Dermis microvascular lymphatic vessel endothelial cell (primary cell): ENCODE measurements around the gene SLC35F3. TPM values are rescaled to one million over a fixed set of nuclear protein-coding genes. Genes with fewer than 3 reads are reported as not detected.
"Not testable (repeated sequence)": the region's sequence is repeated elsewhere in the genome, so short reads cannot be mapped to it uniquely, and the experiment has no call there.

Experiments
- DNase-seq, 2 donors: peaks; one replicate each; pipeline versions ENCODE4 v3.0.0 to v3.0.0-alpha.2; 2010; ENCODE audit warnings: low read depth in 2 of 2
- total RNA-seq: library from RNA; depleted of rRNA; stranded (reverse); fragments of >200 nt; gene quantifications from 2 replicates; pipeline ENCODE4 v1.2.1, GENCODE V29; 2014

SLC35F3 gene
- total RNA-seq, 1 donor from 2014 or later, result not detected

DNA sequence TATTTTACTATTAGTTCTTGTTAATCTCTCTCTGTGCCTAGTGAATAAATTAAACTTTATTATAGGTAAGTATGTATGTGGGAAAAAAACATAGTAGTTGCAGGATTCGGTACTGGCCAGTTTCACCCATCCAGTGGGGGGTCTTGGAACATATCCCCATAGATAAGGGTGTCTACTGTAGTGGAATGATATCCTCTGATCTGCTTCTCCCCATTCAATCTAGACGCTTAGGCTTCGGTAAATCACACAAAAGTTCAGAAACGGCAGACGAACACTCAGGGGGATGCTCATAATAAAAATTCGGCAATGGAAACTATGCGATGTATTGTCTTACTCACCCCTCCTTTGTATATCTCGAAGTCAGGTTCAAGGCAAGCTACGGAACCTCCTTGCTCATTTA lies 235.9 kb downstream of the SLC35F3 start:
- no peak for DNase-seq

DNA sequence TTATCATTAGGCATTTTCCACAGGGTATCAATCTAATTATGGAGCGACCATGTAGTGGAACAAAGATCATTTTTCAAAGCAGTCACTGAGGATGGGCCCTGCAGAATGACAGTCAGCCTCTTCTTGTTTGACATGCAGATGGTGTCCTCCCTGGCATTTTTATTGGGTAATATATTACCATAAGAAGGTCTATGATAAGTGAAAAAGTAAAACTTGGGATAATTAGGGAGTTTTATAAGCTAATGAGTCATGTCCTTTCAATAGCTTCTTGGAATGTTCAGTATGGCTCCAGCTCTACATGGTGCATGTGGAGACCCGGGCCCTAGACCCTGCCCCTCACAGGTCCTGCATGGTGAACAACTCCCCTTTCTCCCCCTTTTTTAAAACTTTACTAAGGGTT lies 236.5 kb downstream of the SLC35F3 start:
- DNase-seq, result no peak

DNA sequence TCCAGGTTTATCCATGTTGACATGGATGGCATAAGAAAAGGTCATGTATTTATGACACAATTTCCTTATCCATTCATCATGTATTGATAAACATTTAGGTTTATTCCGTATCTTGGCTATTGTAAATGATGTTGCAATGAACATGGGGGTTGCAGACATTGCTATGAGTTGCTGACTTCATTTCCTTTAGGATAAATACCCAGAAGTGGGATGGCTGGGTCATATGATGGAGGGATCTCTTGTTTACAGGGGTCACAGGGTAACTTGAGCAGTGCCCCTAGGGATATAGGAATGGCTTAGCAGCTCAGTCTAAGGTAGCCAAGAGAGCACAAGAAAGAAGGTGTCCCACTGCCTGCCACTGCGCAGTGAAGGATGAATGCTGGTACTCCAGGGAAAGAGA lies 239.2 kb downstream of the SLC35F3 start:
- DNase-seq, result no peak

DNA sequence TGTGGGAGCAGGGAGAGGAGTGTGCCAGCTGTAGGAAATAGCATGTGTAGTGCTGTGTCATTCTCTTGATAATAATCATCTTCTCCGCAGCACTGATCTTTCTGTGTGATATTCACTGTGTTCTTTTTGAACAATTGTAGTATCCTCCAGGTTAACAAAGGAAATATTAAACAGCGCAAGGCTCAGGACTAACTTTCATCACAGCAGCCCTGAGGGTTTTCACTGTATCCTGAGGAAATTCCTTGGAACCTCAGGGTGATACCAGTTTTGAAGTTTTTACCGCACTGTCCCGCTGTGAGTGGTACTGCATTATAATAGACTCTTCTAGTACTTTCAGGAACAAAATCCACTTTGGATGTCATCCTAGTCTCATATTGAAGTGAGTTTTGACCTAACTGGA lies 240.4 kb downstream of the SLC35F3 start:
- DNase-seq, result peak in 1 of 2 donors; percentile 2

DNA sequence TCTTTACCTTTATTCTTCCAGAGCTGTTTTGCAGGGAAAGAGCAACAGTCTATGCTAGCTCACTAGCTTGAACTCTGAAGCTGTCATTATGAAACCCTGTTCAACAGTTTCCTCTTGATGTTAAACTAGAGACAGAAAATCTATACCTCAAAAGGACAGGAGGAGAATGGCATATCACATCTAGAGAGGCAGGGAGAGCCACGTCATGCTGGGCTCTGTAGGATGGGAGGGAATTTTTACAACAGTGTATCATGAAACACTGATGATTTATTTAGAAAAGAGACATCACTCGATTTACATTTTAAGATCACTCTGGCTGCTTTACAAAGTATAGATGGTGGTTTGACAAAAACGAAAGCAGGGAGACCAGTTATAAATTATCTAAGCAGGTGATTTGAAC lies 243.9 kb downstream of the SLC35F3 start:
- no peak for DNase-seq

DNA sequence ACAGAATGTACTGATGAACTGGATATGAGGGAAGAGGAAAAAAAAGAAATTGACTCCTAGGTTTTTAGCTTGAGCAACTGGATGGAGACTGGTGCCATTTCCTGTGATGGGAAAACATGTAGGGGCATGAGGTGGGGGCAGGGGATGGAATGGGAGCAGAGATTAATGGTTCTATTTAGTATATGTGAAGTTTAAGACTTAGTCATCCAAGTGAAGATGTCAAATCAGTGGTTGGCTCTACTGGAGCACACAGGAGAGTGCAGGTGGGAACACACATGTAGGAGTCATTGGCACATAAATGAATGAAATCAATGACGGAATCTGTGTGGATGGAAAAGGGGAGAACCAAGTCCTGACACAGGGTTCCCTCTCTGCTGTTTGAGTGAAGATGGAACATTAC lies 244.3 kb downstream of the SLC35F3 start:
- DNase-seq, result no peak

DNA sequence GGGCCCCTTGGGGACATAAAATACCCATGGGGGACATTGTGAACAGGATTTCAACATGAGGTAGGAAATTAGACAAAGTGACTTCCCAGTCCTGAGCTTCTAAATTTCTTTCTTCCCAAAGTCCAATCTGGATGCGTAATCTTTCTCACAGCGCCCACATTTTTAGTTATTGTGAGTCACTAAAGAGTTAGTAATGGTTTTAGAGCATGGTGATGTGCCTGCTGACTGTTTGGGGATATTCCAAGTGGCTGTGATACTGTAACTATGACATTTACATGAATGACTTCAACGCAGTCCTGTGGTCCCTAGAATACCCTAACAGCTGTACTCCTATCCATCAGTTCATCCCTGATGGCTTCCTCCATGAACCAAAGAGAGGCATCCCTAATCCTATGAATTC lies 244.7 kb downstream of the SLC35F3 start:
- no peak for DNase-seq

DNA sequence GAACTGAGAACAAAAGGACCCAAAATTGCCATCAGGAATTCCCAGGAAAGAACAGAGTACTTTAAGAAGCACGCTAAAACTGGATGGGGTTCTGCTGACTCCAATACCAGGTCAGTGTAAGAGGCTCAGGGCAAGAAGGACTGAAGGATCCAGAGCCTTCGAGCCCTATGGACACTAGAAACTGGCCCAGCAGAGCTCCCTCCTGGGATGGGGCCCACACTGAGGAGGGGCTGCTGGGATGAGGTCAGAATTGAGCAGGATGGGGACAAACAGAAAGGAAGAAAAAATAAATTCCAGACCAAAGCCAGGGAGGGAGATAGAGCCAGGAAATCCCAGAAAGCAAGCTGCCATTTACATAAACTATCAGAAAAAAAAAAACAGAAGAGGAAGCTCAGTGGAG lies 246.4 kb downstream of the SLC35F3 start:
- no peak for DNase-seq

DNA sequence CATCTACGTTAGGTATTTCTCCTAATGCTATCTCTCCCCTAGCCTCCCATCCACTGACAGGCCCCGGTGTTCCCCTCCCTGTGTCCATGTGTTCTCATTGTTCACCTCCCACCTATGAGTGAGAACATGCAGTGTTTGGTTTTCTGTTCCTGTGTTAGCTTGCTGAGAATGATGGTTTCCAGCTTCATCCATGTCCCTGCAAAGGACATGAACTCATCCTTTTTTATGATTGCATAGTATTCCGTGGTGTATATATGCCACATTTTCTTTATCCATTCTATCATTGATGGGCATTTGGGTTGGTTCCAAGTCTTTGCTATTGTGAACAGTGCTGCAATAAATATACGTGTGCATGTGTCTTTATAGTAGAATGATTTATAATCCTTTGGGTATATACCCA lies 247.9 kb downstream of the SLC35F3 start:
- not testable (repeated sequence) for DNase-seq

DNA sequence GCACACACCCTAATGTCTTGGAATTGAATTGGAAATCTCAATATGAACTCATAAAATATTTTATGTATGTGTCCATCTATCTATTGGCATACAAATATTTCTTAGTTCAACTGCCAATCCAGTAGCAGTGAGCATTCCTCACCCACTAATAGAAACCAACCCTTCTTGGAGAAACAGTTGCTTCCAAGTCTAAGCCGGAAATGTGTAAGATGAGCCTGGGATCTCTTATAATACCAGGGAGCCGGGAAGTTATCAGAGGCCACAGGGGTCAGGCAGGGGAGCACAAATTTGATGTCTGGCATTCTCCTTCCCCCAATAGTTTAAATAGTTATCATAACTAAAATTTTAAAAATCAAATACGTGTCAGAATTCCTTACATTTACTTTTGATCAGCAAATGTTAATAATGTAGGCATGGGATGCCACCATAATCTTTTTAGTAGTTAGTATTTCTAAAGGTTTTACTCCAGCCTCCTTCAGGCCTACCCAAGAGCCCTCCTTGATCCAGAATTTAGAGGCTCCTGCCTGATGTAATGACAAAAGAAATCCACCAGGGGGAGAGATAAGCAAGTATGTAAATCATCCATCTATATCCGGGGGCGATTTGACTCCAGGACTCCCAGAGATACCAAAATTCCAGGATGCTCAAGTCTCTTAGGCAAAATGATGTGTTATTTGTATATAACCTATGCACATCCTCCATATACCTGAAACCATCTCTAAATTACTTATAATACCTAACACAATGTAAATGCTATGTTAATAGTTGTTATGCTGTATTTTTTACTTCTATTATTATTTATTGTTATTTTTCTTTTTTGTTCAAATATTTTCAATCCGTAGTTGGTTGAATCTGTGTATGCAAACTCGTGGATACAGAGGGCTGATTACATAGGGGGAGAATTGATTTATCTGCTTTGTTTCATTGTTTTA lies 250.1 kb downstream of the SLC35F3 start:
- peak; percentile 28 to 67 for DNase-seq

DNA sequence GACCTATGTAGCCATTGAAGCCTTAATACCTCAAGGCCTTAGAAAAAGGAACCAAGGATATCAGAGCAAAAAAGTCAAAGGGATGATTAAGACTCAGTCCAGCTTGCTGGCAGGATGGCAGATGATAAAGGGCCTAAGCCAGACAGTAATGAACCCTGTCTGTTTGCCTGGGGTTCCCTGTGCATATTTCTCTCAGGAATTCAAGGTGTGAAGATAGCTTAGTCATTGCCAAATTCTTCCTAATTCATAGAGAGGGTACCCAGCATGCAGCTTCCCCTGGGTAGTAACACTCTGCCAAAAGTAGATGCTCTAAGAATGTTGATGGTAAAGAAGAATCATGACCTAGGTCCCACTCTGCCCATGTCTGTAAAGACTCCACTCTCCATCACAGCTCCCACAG lies 258.2 kb downstream of the SLC35F3 start:
- no peak for DNase-seq

DNA sequence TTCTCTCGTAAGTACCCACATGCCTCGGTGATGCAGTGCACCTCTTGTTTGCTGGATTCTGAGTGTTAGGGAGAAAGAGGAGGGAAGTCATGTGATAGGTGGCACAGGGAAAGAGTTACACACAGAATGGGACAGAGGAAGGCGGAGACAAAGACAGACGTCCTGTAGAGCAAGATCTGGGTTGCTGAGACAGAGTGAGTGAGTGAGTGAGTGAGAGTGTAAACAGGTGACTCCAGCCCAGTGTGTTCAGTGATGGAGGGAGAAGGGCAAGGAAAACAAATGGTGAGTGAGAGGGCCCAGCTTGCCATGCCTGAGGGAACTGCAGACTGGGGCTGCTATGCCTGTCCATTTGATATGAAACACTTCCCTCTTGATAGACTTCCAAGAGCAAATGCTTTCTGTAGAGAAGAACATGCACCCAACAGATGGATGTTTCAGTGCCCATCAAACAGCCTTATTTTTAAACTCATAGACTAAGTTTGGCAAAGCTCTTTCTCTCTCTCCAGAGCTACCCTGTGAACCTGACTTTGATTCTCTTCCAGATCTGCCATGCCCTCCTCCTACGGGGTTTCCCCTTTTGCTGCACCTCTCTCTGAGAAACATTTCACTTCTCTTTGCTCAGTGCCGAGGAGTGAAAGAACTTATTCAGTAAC lies 258.9 kb downstream of the SLC35F3 start:
- no peak for DNase-seq

DNA sequence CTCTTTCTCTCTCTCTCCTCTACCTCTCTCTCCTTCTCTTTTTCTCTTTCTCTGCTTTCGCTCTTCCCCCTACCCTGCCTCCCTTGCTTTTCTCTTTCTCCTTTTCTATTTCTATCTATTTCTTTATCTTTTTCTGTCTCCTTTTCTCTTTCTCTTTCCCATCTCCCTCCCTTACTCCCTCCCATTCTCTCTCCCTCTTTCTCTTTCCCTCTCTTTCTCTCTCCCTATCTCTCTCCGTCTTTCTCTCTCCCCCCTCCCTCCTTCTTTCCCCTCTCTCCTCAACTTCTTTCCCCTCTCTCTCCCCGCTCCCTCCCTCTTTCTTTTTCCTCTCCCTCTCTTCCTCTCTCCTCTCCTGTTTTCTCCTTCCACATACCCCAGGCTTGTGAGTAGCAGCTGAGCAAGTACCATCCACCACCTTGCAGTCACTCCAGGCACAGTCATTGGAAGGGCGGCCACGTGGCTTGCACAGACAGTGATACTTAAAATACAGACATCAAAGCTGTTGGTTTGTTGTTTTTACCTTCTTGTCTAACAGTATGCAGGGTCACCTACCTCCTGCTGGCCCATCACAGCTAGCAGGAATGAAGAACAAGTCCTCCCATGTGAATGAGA lies 259.7 kb downstream of the SLC35F3 start:
- no peak for DNase-seq

DNA sequence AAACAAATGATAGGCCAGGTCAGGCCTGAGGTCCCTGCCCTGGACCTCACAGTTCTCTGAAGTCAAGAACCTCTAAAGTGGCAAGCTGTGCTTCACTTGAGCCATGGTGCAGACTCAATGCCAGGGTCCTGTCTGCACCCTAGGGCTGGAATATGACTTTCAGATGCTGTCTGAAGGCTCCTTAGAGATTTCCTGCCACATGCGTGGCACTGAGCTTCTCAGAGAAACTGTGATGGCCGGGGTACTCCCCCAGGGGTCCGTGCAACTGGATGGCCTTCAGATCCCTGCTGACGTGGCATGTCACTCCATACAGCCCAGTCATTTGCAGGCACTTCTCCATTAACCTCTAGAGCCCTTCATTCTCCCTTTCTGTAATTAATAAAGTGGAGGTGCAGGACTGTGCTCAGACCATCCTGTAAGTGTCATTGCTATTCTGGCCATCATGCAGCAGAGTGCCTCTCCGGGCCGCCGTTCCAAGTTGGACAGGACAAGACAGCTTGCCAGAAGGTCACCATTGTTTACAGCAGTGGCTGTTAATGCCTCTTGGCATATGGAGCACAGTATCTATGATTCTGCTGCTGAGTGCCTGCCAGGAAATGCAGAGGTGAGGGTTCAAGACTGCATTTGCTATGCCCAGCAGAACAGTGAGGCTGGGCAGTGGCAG lies 263.7 kb downstream of the SLC35F3 start:
- no peak for DNase-seq

DNA sequence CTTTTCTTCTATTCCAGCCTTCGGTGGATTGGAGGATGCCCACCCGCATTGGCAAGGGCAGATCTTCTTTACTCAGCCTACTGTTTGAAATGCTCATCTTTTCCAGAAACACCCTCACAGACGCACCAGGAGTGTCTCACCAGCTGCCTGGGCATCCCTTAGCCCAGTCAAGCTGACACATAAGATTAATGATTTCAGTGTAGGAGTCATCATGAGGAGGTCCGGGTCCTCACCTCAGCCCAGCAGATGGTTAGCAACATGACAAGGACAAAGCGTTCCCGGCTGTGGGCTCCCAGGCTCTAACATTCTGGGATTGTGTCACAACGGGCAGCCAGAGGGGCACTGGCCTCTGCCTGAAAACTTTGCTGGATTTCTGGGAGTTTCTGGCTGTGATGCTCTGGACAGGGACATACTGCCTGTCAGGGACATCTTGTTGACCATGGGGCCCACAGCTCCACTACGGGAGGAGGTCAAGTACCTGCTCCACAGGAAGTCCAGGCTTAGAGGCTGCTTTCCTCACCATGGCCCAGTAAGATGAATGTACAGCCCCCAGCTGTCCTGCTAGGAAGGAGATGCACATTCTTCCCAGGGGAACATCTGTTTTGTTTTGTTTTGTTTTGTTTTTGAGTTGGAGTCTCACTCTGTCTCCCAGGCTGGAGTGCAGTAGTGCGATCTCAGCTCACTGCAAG lies 264.8 kb downstream of the SLC35F3 start:
- DNase-seq, result no peak

DNA sequence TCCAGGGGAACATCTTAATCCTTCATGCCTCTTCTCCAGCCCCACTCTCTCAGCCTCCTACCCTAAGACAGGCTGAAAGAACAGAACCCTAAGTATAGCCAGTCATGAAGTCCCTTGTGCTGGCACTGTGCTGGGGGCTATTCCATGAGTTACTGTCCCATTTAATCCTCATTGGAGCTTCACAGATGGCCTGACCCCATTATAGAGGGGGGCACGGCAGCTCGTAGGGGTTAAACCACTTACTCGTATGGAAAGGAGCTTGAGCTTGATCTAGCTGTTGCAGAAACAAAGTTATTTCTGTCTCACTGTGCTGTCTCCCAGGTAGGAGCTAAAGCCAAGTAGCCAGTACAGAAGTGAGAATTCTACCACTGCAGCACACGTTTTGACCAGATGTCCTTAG lies 265.6 kb downstream of the SLC35F3 start:
- DNase-seq, result no peak

DNA sequence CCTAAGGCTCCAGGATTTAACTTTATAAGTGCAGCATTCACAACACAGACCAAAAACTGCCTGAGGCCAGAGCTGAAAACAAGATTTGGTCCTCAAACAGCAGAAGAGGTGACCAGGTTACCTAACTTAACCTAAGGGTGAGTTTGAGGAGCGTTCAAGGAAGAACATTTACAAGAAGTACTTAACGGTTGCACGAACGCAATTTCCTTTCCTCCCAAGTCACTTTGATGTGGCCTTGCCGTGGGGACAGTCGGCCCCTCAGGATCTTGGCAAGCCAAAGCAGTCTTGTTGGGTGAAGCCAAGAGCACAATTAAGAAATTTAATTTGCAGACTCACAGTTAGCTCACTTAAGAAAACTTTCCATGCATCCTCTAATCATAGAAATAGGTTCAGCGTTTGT lies 266.1 kb downstream of the SLC35F3 start:
- no peak for DNase-seq

DNA sequence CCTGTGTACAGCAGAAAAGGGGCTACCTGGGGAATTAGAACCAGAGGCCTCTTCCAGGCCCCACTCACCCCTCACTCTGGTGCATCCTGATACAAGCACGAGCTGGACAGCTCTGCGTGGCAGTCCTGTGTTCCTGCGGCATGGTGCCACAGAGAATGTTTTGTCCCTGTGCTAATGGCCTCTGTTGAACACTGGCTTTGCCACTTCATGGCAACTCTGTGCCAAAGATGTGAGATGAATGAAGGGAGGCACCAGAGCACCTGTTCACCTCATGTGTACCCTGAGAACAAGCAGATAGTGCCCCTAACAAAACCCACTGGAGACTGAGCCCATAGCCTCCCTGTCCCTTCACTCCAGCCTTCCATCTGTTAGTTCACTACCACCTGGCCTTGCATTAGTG lies 269.5 kb downstream of the SLC35F3 start:
- DNase-seq, result no peak

DNA sequence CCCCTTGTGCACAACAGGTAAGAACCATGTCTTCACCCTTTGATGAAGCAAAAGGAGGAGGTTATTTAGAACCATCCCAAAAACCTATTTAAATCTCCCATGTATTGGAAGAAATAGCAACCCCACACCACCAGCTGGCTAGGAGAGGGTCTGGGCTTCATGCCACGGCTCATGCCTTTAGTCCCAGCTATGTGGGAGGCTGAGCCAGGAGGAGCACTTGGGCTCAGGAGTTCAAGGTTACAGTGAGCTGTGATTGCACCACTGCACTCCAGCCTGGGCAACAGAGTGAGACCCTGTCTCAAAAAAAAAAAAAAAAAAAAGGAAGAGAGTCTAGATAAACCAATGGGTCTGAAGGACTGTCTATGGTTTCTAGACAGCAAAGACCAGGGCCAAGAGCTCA lies 270.9 kb downstream of the SLC35F3 start:
- no peak for DNase-seq

DNA sequence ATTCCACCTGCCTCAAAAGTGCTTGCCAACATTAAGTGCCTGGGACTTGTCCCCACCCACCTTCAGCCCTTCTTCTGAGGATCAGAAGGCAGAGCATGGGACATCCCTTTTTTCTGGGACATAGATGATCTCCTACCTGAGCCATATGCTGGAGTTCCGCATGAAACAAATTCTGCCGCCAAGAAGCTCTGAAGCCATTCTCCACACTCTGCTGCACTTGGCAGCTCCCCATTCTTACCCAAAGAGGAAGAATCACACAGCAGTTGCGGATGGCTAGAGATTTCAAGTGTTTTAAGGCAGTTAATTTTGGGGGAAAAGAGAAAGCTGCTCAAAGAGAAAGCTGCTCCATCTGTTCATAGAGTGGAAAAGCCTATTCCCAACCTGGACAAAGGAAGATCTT lies 271.5 kb downstream of the SLC35F3 start:
- DNase-seq, result no peak

DNA sequence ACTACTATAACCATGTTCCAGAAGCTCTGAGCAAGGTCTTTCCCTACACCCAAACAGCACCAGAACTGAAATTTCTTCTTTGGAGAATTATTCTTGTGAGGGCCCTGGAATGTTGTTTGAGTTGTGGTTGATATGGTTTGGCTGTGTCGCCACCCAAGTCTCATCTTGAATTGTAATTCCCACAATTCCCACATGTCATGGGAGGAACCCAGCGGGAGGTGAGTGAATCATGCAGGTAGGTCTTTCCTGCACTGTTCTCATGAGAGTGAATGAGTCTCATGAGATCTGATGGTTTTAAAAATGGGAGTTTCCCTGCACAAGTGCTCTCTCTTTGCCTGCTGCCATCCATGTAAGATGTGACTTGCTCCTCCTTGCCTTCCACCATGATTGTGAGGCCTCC lies 272.4 kb downstream of the SLC35F3 start:
- not testable (repeated sequence) for DNase-seq
